Natural killer cell (primary cell): ENCODE results near the gene KISS1R. TPM values are rescaled to one million over a fixed set of nuclear protein-coding genes. Genes with fewer than 3 reads are reported as not detected.

Source experiments
- ATAC-seq, 3 donors: fragments of 150-1000 bp in 2 of 3; fragments of 200-7000 bp in 1 of 3; cut with Tn5 transposase; 1 replicate in 1 of 3; 2 replicates in 2 of 3; pipeline ENCODE4 v1.10.0; 2021; ENCODE audit warnings: mild to moderate bottlenecking in 2 of 3, moderate library complexity in 2 of 3
- DNase-seq, 2 donors: peaks; one replicate each; pipeline versions ENCODE4 v3.0.0 to v3.0.0-alpha.2; 2013 to 2021; ENCODE audit warnings: mixed read lengths in 1 of 2
- H3K27ac ChIP-seq: one replicate; pipeline ENCODE4 v1.5.1; 2013; ENCODE audit warnings: mild to moderate bottlenecking, low read length
- H3K27me3 ChIP-seq: one replicate; pipeline ENCODE4 v1.6.1; 2013; ENCODE audit warnings: low read length; ENCODE audit not compliant: control insufficient read depth, insufficient read depth
- H3K36me3 ChIP-seq: one replicate; pipeline ENCODE4 v1.6.1; 2013; ENCODE audit warnings: low read length; ENCODE audit not compliant: control insufficient read depth, insufficient read depth
- H3K4me1 ChIP-seq: one replicate; pipeline ENCODE4 v1.6.1; 2013; ENCODE audit warnings: low read length; ENCODE audit not compliant: control insufficient read depth, insufficient read depth
- H3K4me3 ChIP-seq: one replicate; pipeline ENCODE4 v1.5.1; 2013; ENCODE audit warnings: low read length
- H3K9me3 ChIP-seq: one replicate; pipeline ENCODE4 v1.6.1; 2013; ENCODE audit warnings: low read length; ENCODE audit not compliant: control insufficient read depth, insufficient read depth
- H3K27ac Mint-ChIP-seq, 2 donors: one replicate each; pipeline ENCODE4 v1.8.0; 2022; ENCODE audit warnings: mild to moderate bottlenecking in 2 of 2, mixed read lengths in 2 of 2, moderate library complexity in 1 of 2
- H3K27me3 Mint-ChIP-seq, 2 donors: one replicate each; pipeline ENCODE4 v1.8.0; 2022; ENCODE audit warnings: low read depth in 2 of 2, mixed read lengths in 2 of 2
- H3K36me3 Mint-ChIP-seq: one replicate; pipeline ENCODE4 v1.8.0; 2022; ENCODE audit warnings: mixed read lengths
- H3K4me1 Mint-ChIP-seq, 2 donors: one replicate each; pipeline ENCODE4 v1.8.0; 2022; ENCODE audit warnings: mixed read lengths in 2 of 2
- H3K4me3 Mint-ChIP-seq: one replicate; pipeline ENCODE4 v1.8.0; 2022; ENCODE audit warnings: mild to moderate bottlenecking, moderate library complexity, mixed read lengths
- H3K9me3 Mint-ChIP-seq, 2 donors: one replicate each; pipeline ENCODE4 v1.8.0; 2022; ENCODE audit warnings: mixed read lengths in 2 of 2
- CTCF ChIP-seq: fragments of 200-600 bp; IDR thresholded peaks from one replicate; pipeline ENCODE4 v1.8.0; 2022; ENCODE audit warnings: antibody characterized with exemption
- WGBS: methylation state at CpG from one replicate; pipeline ENCODE4 v1.1.7; 2013; ENCODE audit warnings: missing lambda C conversion rate; ENCODE audit not compliant: insufficient coverage; 5-methylcytosine and 5-hydroxymethylcytosine counted together
- intact Hi-C: fragments of 100-400 bp; cut with micrococcal nuclease; formaldehyde crosslinking; loops from one replicate; pipeline ENCODE4 v1.14.2; 2022
- total RNA-seq, 4 donors: library from RNA; stranded (reverse); fragments of 120-200 nt in 1 of 4; gene quantifications; one replicate each; pipeline versions ENCODE4 v1.2.3 to v1.2.4, GENCODE V29; 2013 to 2022

The KISS1R gene
- total RNA-seq, 3 donors from 2014 or later (not counting 1 experiment from before 2014, with no cell fraction given) = 0.31 TPM; not detected in 2

- Histone ChIP-seq H3K4me1 (peaks cover 51% of the 10 kb centered on the region), H3K4me3 (peak overlapping the region; percentile 16), H3K9me3 (peaks cover 2% of the 10 kb centered on the region), H3K27ac (peak overlapping the region; percentile 71), H3K27me3 (no peaks in the 10 kb centered on the region), H3K36me3 (no peaks in the 10 kb centered on the region)
- Mint-ChIP-seq H3K36me3 (no peaks in the 10 kb centered on the region), H3K27ac (peak overlapping the region; percentile 56 to 90), H3K9me3 (no peaks in the 10 kb centered on the region), H3K27me3 (peaks cover 0 to 3% of the 10 kb centered on the region in 2 donors), H3K4me3 (peak overlapping the region; percentile 88), H3K4me1 (peaks cover 9 to 36% of the 10 kb centered on the region in 2 donors)
- intact Hi-C loops = no loop called here
- ATAC-seq (peak; percentile 64 to 72 (median 66)), DNase-seq (peak in 1 of 2 donors; percentile 74)
- WGBS = 13% methylated on average over 54 of the region's 54 CpGs
- no peak for TF ChIP-seq CTCF
These were observed 15.8 kb downstream of the KISS1R start for GRCh38 chr19:932648-933552.

GRCh38 chr19:933553-933882, 16.4 kb downstream of the KISS1R start:
- ATAC-seq (no peak), DNase-seq (no peak)
- no peak for TF ChIP-seq CTCF
- peak overlapping the region; percentile 71 for H3K27ac ChIP-seq
- H3K9me3 ChIP-seq = peaks cover 2% of the 10 kb centered on the region
- intact Hi-C loops = no loop called here
- H3K36me3 Mint-ChIP-seq = no peaks in the 10 kb centered on the region
- no peaks in the 10 kb centered on the region for H3K36me3 ChIP-seq
- 83% methylated on average over 12 of the region's 14 CpGs for WGBS
- peaks cover 53% of the 10 kb centered on the region for H3K4me1 ChIP-seq
- H3K4me3 ChIP-seq = no peak overlapping the region
- H3K9me3 Mint-ChIP-seq = no peaks in the 10 kb centered on the region
- no peaks in the 10 kb centered on the region for H3K27me3 ChIP-seq
- H3K27me3 Mint-ChIP-seq = peaks cover 0 to 3% of the 10 kb centered on the region in 2 donors
- H3K4me1 Mint-ChIP-seq = peaks cover 9 to 36% of the 10 kb centered on the region in 2 donors
- H3K27ac Mint-ChIP-seq = no peak overlapping the region
- H3K4me3 Mint-ChIP-seq = peak overlapping the region; percentile 4

- no peaks in the 10 kb centered on the region for H3K27me3 ChIP-seq
- no peak overlapping the region for H3K4me3 Mint-ChIP-seq
- H3K36me3 ChIP-seq = no peaks in the 10 kb centered on the region
- ATAC-seq (no peak), DNase-seq (no peak)
- TF ChIP-seq CTCF = no peak
- H3K4me1 Mint-ChIP-seq = peaks cover 9 to 36% of the 10 kb centered on the region in 2 donors
- no peaks in the 10 kb centered on the region for H3K36me3 Mint-ChIP-seq
- H3K4me1 ChIP-seq = peaks cover 55% of the 10 kb centered on the region
- H3K27ac Mint-ChIP-seq = no peak overlapping the region
- no peaks in the 10 kb centered on the region for H3K9me3 Mint-ChIP-seq
- WGBS = 90% methylated on average over 29 of the region's 29 CpGs
- H3K27ac ChIP-seq = no peak overlapping the region
- no peak overlapping the region for H3K4me3 ChIP-seq
- peaks cover 2% of the 10 kb centered on the region for H3K9me3 ChIP-seq
- intact Hi-C loops = no loop called here
- peaks cover 0 to 3% of the 10 kb centered on the region in 2 donors for H3K27me3 Mint-ChIP-seq
These were observed 17.2 kb downstream of the KISS1R start for GRCh38 chr19:934197-934840.
